CD14-positive monocyte (primary cell): ENCODE measurements around the gene GNPTAB. TPM values are rescaled to one million over a fixed set of nuclear protein-coding genes. Genes with fewer than 3 reads are reported as not detected.

Experiments used
- DNase-seq, 3 donors: peaks; one replicate each; pipeline ENCODE4 v3.0.0-alpha.2; 2011 to 2022
- H2AFZ ChIP-seq: 2 replicates; pipeline ENCODE4 v1.6.0; 2012; ENCODE audit warnings: mild to moderate bottlenecking, low read depth, low read length, inconsistent platforms; ENCODE audit not compliant: insufficient read depth, poor library complexity, severe bottlenecking
- H3K27ac ChIP-seq, 2 donors: 1 replicate in 1 of 2; 2 replicates in 1 of 2; pipeline ENCODE4 v1.5.1; 2012 to 2013; ENCODE audit warnings: low read length in 2 of 2, control low read depth in 1 of 2, inconsistent platforms in 1 of 2, low read depth in 1 of 2, mild to moderate bottlenecking in 1 of 2
- H3K27me3 ChIP-seq, 2 donors: one replicate each; pipeline versions ENCODE4 v1.6.0 to v1.6.1; 2011 to 2013; ENCODE audit warnings: low read length in 2 of 2; ENCODE audit not compliant: control insufficient read depth in 2 of 2, insufficient read depth in 2 of 2
- H3K36me3 ChIP-seq, 2 donors: replicated peaks in 1 of 2; 1 replicate in 1 of 2; 2 replicates in 1 of 2; pipeline versions ENCODE4 v1.5.1 to v1.6.1; 2012 to 2013; ENCODE audit warnings: low read length in 2 of 2, control low read depth in 1 of 2, inconsistent platforms in 1 of 2, mild to moderate bottlenecking in 1 of 2; ENCODE audit not compliant: insufficient read depth in 2 of 2, control insufficient read depth in 1 of 2
- H3K4me1 ChIP-seq, 2 donors: 1 replicate in 1 of 2; 2 replicates in 1 of 2; pipeline versions ENCODE4 v1.5.1 to v1.6.1; 2012 to 2013; ENCODE audit warnings: low read length in 2 of 2, control low read depth in 1 of 2, inconsistent platforms in 1 of 2, mild to moderate bottlenecking in 1 of 2, moderate library complexity in 1 of 2; ENCODE audit not compliant: insufficient read depth in 2 of 2, control insufficient read depth in 1 of 2
- H3K4me2 ChIP-seq: replicated peaks from 2 replicates; pipeline ENCODE3; 2012; ENCODE audit warnings: low read length, moderate library complexity, mild to moderate bottlenecking; ENCODE audit not compliant: poor library complexity, severe bottlenecking; ENCODE audit errors: extremely low read depth
- H3K4me3 ChIP-seq, 3 experiments: fragments of 200-600 bp in 1 of 3; sonication (generic) in 1 of 3; replicated peaks in 1 of 3; 1 replicate in 2 of 3; 2 replicates in 1 of 3; pipeline ENCODE4 v1.5.1; 2011 to 2013; ENCODE audit warnings: low read length in 3 of 3, mild to moderate bottlenecking in 3 of 3, control low read depth in 2 of 3, low read depth in 2 of 3, inconsistent platforms in 1 of 3, moderate library complexity in 1 of 3
- H3K79me2 ChIP-seq: 2 replicates; pipeline ENCODE4 v1.6.0; 2012; ENCODE audit warnings: mild to moderate bottlenecking, control low read depth, inconsistent platforms, low read length, moderate library complexity; ENCODE audit not compliant: insufficient read depth
- H3K9ac ChIP-seq: 2 replicates; pipeline ENCODE4 v1.6.0; 2017; ENCODE audit warnings: low read length, mild to moderate bottlenecking; ENCODE audit not compliant: insufficient read depth, poor library complexity, severe bottlenecking
- H3K9me3 ChIP-seq, 2 donors: replicated peaks in 1 of 2; 1 replicate in 1 of 2; 2 replicates in 1 of 2; pipeline versions ENCODE4 v1.5.1 to v1.6.1; 2012 to 2013; ENCODE audit warnings: low read length in 2 of 2, control low read depth in 1 of 2; ENCODE audit not compliant: control insufficient read depth in 1 of 2, insufficient read depth in 1 of 2
- H4K20me1 ChIP-seq: 2 replicates; pipeline ENCODE4 v1.6.0; 2012; ENCODE audit warnings: mild to moderate bottlenecking, low read length, control low read depth, moderate library complexity; ENCODE audit not compliant: insufficient read depth
- H3K27ac Mint-ChIP-seq, 7 donors: one replicate each; pipeline ENCODE4 v1.8.0; 2020; ENCODE audit warnings: mild to moderate bottlenecking in 7 of 7, mixed read lengths in 7 of 7, moderate library complexity in 6 of 7, inconsistent platforms in 2 of 7
- H3K27me3 Mint-ChIP-seq, 3 donors: one replicate each; pipeline ENCODE4 v1.8.0; 2021 to 2022; ENCODE audit warnings: low read depth in 3 of 3, mild to moderate bottlenecking in 3 of 3, mixed read lengths in 3 of 3, moderate library complexity in 3 of 3, inconsistent platforms in 1 of 3
- H3K36me3 Mint-ChIP-seq, 2 donors: one replicate each; pipeline ENCODE4 v1.8.0; 2020; ENCODE audit warnings: mixed read lengths in 2 of 2, inconsistent platforms in 1 of 2, mild to moderate bottlenecking in 1 of 2
- H3K4me1 Mint-ChIP-seq: one replicate; pipeline ENCODE4 v1.8.0; 2020; ENCODE audit warnings: mild to moderate bottlenecking, mixed read lengths
- H3K4me3 Mint-ChIP-seq, 2 donors: one replicate each; pipeline ENCODE4 v1.8.0; 2020; ENCODE audit warnings: mild to moderate bottlenecking in 2 of 2, mixed read lengths in 2 of 2, moderate library complexity in 1 of 2
- H3K9me3 Mint-ChIP-seq, 7 donors: one replicate each; pipeline ENCODE4 v1.8.0; 2020 to 2022; ENCODE audit warnings: mixed read lengths in 7 of 7, mild to moderate bottlenecking in 6 of 7, moderate library complexity in 6 of 7, inconsistent platforms in 2 of 7
- CTCF ChIP-seq: fragments of 200-600 bp; IDR thresholded peaks from one replicate; pipeline ENCODE4 v1.8.0; 2022; ENCODE audit warnings: antibody characterized with exemption, mild to moderate bottlenecking
- WGBS: methylation state at CpG from one replicate; pipeline ENCODE4 v1.1.5; 2013; ENCODE audit warnings: missing lambda C conversion rate; ENCODE audit not compliant: insufficient coverage; 5-methylcytosine and 5-hydroxymethylcytosine counted together
- intact Hi-C, 2 donors: fragments of 100-400 bp; cut with micrococcal nuclease; formaldehyde crosslinking; loops; one replicate each; pipeline versions ENCODE4 v1.15.0 to v1.15.1; 2023
- polyA plus RNA-seq, 3 donors: library from polyadenylated mRNA; depleted of rRNA in 1 of 3; unstranded in 2 of 3; stranded (reverse) in 1 of 3; fragments of 300-500 nt in 2 of 3; fragments of >200 nt in 1 of 3; fragmentation: Illumina TruSeq in 2 of 3; gene quantifications; 1 replicate in 2 of 3; 2 replicates in 1 of 3; pipeline ENCODE4 v1.2.3, GENCODE V29; 2012 to 2021

Gene GNPTAB
- polyA plus RNA-seq, 3 donors = 14.4 to 29.1 (median 24.1) TPM

GRCh38 chr12:101809208-101809607 is 21.6 kb downstream of the GNPTAB start:
- no peak overlapping the region for H3K4me3 Mint-ChIP-seq
- no peak overlapping the region for H3K9ac ChIP-seq

DNA sequence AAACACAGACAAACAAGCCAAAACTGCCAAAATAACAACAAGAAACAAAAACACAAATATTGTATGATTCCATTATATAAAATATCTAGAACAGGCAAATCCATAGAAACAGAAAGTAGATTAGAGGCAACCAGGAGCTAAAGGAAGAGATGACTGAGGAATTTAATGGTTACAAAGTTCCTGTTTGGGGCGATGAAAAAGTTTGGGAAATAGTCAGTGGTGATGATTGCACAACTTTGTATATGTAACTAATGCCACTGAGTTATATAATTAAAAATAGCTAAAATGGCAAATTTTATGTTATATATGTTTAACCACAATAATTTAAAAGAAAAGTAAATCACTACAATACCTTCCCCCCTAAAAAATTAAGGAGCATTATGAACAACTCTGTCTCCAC is 24.5 kb downstream of the GNPTAB start:
- Mint-ChIP-seq H3K4me1 (peaks cover 29% of the 10 kb centered on the region), H3K27me3 (no peaks in the 10 kb centered on the region), H3K36me3 (peaks cover 2 to 12% of the 10 kb centered on the region in 2 donors), H3K4me3 (peak overlapping the region; percentile 52 to 74), H3K9me3 (peaks cover 0 to 7% (median 0%) of the 10 kb centered on the region in 7 donors), H3K27ac (peak overlapping the region in 6 of 7 donors; percentile 34 to 79 (median 56))
- Histone ChIP-seq H3K27me3 (no peaks in the 10 kb centered on the region), H3K4me2 (peak overlapping the region; percentile 47), H4K20me1 (no peaks in the 10 kb centered on the region), H3K27ac (peak overlapping the region in 1 of 2 donors; percentile 10), H2AFZ (no peak overlapping the region), H3K79me2 (peaks cover 93% of the 10 kb centered on the region), H3K36me3 (no peaks in the 10 kb centered on the region), H3K4me1 (peaks cover 10 to 23% of the 10 kb centered on the region in 2 donors), H3K9me3 (no peaks in the 10 kb centered on the region), H3K9ac (no peak overlapping the region), H3K4me3 (peak overlapping the region in 1 of 3 experiments; percentile 43)
- no peak for TF ChIP-seq CTCF
- no CpG with 5 or more reads among the region's 1 CpG for WGBS
- intact Hi-C loops = no loop called here
- DNase-seq = peak; percentile 23 to 68 (median 64)

More at GRCh38 chr12:101809208-101809607, 21.6 kb downstream of the GNPTAB start:
- no peaks in the 10 kb centered on the region for H4K20me1 ChIP-seq
- no peaks in the 10 kb centered on the region for H3K36me3 ChIP-seq
- H3K4me1 ChIP-seq = peaks cover 10 to 21% of the 10 kb centered on the region in 2 donors
- no peak overlapping the region for H3K4me3 ChIP-seq
- no peaks in the 10 kb centered on the region for H3K27me3 ChIP-seq
- no CpG with 5 or more reads among the region's 2 CpGs for WGBS
- DNase-seq = no peak
- intact Hi-C loops = no loop called here
- H3K9me3 ChIP-seq = no peaks in the 10 kb centered on the region
- no peak overlapping the region for H3K4me2 ChIP-seq
- Mint-ChIP-seq H3K36me3 (peaks cover 2 to 17% of the 10 kb centered on the region in 2 donors), H3K27ac (peak overlapping the region in 1 of 7 donors; percentile 62), H3K27me3 (no peaks in the 10 kb centered on the region), H3K9me3 (peaks cover 0 to 7% (median 2%) of the 10 kb centered on the region in 7 donors), H3K4me1 (peaks cover 31% of the 10 kb centered on the region)
- TF ChIP-seq CTCF = no peak
- peak overlapping the region in 1 of 2 donors; percentile 6 for H3K27ac ChIP-seq
- H2AFZ ChIP-seq = no peak overlapping the region
- peaks cover 86% of the 10 kb centered on the region for H3K79me2 ChIP-seq
